GM23338 (cell line): Measurements from ENCODE around the gene C1R.
A peak's percentile ranks its signal among the peaks of the same experiment; 100 is the strongest.

ENCODE experiments used
- CREB1 ChIP-seq: fragments of 250-450 bp; sonication (Bioruptor Pico); IDR thresholded peaks from 2 replicates; pipeline ENCODE4 v1.5.0; 2020; ENCODE audit warnings: low read depth, mild to moderate bottlenecking, moderate library complexity
- EZH2phosphoT487 ChIP-seq: fragments of 200-600 bp; sonication (generic); IDR thresholded peaks from one replicate; pipeline ENCODE4 v1.8.1; 2018; ENCODE audit warnings: antibody characterized with exemption; ENCODE audit not compliant: unreplicated experiment
- STAT1 ChIP-seq: IDR thresholded peaks from one replicate; pipeline ENCODE4 v1.6.1; 2016; ENCODE audit warnings: antibody characterized with exemption; ENCODE audit not compliant: unreplicated experiment
- TF ChIP-seq, protein P1 (sequence below), 2 experiments: fragments of 200-600 bp in 1 of 2; sonication (generic) in 1 of 2; conservative IDR thresholded peaks; 2 replicates each; pipeline versions ENCODE4 v1.5.1 to v1.6.1; 2016 to 2017; ENCODE audit warnings: antibody characterized with exemption in 2 of 2, low read depth in 2 of 2, mild to moderate bottlenecking in 2 of 2, moderate library complexity in 1 of 2
- TF ChIP-seq, protein P2 (sequence below): fragments of 250-450 bp; sonication (Bioruptor Pico); IDR thresholded peaks from 2 replicates; pipeline ENCODE4 v1.5.0; 2020; ENCODE audit warnings: mild to moderate bottlenecking, moderate library complexity

- TF ChIP-seq, protein P1, sequence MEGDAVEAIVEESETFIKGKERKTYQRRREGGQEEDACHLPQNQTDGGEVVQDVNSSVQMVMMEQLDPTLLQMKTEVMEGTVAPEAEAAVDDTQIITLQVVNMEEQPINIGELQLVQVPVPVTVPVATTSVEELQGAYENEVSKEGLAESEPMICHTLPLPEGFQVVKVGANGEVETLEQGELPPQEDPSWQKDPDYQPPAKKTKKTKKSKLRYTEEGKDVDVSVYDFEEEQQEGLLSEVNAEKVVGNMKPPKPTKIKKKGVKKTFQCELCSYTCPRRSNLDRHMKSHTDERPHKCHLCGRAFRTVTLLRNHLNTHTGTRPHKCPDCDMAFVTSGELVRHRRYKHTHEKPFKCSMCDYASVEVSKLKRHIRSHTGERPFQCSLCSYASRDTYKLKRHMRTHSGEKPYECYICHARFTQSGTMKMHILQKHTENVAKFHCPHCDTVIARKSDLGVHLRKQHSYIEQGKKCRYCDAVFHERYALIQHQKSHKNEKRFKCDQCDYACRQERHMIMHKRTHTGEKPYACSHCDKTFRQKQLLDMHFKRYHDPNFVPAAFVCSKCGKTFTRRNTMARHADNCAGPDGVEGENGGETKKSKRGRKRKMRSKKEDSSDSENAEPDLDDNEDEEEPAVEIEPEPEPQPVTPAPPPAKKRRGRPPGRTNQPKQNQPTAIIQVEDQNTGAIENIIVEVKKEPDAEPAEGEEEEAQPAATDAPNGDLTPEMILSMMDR (conservative IDR thresholded peaks at IDR 0.05; ENCODE audit: low read depth in 2 of 2): 0 out of 4 replicates have a peak, but pooled peaks of 1 of the 2 experiments have one; percentile 7
- TF ChIP-seq EZH2phosphoT487 (no peak), CREB1 (no peak), STAT1 (no peak)
- TF ChIP-seq, protein P2, sequence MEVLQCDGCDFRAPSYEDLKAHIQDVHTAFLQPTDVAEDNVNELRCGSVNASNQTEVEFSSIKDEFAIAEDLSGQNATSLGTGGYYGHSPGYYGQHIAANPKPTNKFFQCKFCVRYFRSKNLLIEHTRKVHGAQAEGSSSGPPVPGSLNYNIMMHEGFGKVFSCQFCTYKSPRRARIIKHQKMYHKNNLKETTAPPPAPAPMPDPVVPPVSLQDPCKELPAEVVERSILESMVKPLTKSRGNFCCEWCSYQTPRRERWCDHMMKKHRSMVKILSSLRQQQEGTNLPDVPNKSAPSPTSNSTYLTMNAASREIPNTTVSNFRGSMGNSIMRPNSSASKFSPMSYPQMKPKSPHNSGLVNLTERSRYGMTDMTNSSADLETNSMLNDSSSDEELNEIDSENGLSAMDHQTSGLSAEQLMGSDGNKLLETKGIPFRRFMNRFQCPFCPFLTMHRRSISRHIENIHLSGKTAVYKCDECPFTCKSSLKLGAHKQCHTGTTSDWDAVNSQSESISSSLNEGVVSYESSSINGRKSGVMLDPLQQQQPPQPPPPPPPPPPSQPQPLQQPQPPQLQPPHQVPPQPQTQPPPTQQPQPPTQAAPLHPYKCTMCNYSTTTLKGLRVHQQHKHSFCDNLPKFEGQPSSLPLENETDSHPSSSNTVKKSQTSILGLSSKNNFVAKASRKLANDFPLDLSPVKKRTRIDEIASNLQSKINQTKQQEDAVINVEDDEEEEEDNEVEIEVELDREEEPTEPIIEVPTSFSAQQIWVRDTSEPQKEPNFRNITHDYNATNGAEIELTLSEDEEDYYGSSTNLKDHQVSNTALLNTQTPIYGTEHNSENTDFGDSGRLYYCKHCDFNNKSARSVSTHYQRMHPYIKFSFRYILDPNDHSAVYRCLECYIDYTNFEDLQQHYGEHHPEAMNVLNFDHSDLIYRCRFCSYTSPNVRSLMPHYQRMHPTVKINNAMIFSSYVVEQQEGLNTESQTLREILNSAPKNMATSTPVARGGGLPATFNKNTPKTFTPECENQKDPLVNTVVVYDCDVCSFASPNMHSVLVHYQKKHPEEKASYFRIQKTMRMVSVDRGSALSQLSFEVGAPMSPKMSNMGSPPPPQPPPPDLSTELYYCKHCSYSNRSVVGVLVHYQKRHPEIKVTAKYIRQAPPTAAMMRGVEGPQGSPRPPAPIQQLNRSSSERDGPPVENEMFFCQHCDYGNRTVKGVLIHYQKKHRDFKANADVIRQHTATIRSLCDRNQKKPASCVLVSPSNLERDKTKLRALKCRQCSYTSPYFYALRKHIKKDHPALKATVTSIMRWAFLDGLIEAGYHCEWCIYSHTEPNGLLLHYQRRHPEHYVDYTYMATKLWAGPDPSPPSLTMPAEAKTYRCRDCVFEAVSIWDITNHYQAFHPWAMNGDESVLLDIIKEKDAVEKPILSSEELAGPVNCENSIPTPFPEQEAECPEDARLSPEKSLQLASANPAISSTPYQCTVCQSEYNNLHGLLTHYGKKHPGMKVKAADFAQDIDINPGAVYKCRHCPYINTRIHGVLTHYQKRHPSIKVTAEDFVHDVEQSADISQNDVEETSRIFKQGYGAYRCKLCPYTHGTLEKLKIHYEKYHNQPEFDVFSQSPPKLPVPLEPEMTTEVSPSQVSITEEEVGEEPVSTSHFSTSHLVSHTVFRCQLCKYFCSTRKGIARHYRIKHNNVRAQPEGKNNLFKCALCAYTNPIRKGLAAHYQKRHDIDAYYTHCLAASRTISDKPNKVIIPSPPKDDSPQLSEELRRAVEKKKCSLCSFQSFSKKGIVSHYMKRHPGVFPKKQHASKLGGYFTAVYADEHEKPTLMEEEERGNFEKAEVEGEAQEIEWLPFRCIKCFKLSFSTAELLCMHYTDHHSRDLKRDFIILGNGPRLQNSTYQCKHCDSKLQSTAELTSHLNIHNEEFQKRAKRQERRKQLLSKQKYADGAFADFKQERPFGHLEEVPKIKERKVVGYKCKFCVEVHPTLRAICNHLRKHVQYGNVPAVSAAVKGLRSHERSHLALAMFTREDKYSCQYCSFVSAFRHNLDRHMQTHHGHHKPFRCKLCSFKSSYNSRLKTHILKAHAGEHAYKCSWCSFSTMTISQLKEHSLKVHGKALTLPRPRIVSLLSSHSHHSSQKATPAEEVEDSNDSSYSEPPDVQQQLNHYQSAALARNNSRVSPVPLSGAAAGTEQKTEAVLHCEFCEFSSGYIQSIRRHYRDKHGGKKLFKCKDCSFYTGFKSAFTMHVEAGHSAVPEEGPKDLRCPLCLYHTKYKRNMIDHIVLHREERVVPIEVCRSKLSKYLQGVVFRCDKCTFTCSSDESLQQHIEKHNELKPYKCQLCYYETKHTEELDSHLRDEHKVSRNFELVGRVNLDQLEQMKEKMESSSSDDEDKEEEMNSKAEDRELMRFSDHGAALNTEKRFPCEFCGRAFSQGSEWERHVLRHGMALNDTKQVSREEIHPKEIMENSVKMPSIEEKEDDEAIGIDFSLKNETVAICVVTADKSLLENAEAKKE (CRISPR knock-in tag): no peak
Observed at GRCh38 chr12:7131502-7131866, 39.2 kb upstream of the C1R start.
